OCI-LY7 (cell line): ENCODE measurements around the gene SFXN5.

Source experiments
- EZH2phosphoT487 ChIP-seq: fragments of 200-600 bp; sonication (generic); IDR thresholded peaks from 2 replicates; pipeline ENCODE4 v1.6.1; 2018; ENCODE audit warnings: low read depth, borderline replicate concordance, mild to moderate bottlenecking, mixed run types, antibody characterized with exemption, low read length, moderate library complexity, mixed read lengths
- TF ChIP-seq, protein P1 (sequence below): fragments of 200-600 bp; sonication (generic); conservative IDR thresholded peaks from 2 replicates; pipeline ENCODE4 v1.5.1; 2014; ENCODE audit warnings: mild to moderate bottlenecking, antibody characterized with exemption, low read length, moderate library complexity, mixed read lengths

DNA sequence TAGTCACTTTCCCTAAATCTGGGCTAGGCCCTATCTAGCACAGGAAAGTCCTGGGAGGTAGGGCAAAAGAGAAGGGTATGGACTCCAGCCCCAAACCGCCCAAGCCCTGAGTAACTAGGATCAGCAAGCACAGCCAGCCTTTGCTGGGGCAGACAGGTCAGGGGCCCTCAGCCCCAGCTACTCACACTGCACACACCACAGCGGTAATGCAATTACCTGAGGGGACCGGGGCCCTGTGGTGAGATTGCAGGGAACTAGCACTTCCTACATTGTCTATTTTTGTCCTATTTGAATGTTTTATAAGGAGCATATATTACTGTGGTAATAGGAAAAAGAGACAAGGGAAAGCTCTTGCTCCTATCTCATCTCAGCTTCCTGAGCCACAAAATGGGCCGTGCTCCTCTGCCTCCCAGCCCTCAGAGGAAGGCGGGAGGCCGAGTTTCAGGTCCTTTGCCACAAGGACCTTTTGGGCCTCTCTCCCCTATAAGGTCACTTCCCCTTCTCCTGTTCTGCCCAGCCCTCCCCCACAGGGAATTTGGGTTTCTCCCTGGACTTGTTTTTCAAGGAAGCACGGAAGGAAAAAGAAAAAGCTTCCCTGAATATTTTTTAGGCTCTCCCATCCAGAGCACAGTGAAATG lies 20.8 kb upstream of the SFXN5 start:
- TF ChIP-seq, protein P1, sequence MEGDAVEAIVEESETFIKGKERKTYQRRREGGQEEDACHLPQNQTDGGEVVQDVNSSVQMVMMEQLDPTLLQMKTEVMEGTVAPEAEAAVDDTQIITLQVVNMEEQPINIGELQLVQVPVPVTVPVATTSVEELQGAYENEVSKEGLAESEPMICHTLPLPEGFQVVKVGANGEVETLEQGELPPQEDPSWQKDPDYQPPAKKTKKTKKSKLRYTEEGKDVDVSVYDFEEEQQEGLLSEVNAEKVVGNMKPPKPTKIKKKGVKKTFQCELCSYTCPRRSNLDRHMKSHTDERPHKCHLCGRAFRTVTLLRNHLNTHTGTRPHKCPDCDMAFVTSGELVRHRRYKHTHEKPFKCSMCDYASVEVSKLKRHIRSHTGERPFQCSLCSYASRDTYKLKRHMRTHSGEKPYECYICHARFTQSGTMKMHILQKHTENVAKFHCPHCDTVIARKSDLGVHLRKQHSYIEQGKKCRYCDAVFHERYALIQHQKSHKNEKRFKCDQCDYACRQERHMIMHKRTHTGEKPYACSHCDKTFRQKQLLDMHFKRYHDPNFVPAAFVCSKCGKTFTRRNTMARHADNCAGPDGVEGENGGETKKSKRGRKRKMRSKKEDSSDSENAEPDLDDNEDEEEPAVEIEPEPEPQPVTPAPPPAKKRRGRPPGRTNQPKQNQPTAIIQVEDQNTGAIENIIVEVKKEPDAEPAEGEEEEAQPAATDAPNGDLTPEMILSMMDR: no peak
- TF ChIP-seq EZH2phosphoT487: no peak
